HAP-1 (cell line): ENCODE data around the gene TOP1.

Source experiments
- DNase-seq, 2 experiments: peaks; one replicate each; pipeline ENCODE4 v3.0.0-alpha.2; 2016 to 2020; ENCODE audit warnings: low spot score in 2 of 2
- H3K27me3 ChIP-seq: fragments of 250-450 bp; sonication (Bioruptor Pico); 2 replicates; pipeline ENCODE4 v1.5.1; 2020; ENCODE audit warnings: low read depth, mild to moderate bottlenecking, moderate library complexity
- H3K36me3 ChIP-seq: fragments of 250-450 bp; sonication (Bioruptor Pico); replicated peaks from 2 replicates; pipeline ENCODE4 v1.5.1; 2020; ENCODE audit warnings: mild to moderate bottlenecking
- H3K4me1 ChIP-seq: fragments of 250-450 bp; sonication (Bioruptor Pico); 2 replicates; pipeline ENCODE4 v1.5.1; 2020; ENCODE audit warnings: mild to moderate bottlenecking
- H3K4me3 ChIP-seq: fragments of 250-450 bp; sonication (Bioruptor Pico); 2 replicates; pipeline ENCODE4 v1.5.1; 2020; ENCODE audit warnings: mild to moderate bottlenecking, moderate library complexity
- H3K9me3 ChIP-seq: fragments of 250-450 bp; sonication (Bioruptor Pico); 2 replicates; pipeline ENCODE4 v1.5.1; 2020; ENCODE audit warnings: mild to moderate bottlenecking, moderate library complexity
- in situ Hi-C: fragments of 300-500 bp; cut with MboI; formaldehyde crosslinking; loops from 3 replicates; pipeline ENCODE4 v1.14.3; 2020; ENCODE audit warnings: low sequenced_read_pairs, inconsistent platforms, mixed read lengths

The TOP1 gene

DNA sequence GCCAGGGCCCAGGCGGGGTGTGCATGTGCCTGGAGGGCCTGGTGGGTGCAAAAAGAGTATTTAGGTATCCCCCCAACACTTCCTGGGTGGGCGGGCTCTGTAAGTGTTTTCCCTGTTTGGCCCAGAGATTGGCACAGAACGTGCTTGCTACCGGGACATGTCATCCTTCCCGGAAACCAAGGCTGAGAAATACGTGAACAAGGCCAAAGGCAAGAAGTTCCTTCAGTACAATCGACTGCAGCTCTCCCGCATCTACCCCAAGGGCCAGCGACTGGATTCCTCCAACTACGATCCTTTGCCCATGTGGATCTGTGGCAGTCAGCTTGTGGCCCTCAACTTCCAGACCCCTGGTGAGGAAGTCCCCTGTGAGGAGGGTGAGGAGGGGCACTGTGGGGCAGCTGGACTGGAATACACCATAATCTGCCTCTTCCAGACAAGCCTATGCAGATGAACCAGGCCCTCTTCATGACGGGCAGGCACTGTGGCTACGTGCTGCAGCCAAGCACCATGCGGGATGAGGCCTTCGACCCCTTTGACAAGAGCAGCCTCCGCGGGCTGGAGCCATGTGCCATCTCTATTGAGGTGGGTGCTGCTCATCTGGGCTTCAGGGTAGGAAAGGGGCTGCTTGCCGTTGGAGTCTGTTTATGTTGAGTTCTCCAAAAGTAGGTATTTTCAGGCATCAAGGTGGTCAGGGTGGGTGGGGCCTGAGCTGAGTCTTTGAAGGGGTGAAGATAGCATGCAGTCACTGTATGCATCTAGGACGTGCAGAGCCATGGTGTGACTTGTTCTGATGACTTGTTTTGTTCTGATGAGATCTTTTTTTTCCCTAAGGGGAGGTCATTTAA, 143.9 kb downstream of the TOP1 start:
- peaks cover 85% of the 10 kb centered on the region for H3K36me3 ChIP-seq
- H3K4me1 ChIP-seq: no peaks in the 10 kb centered on the region
- no peaks in the 10 kb centered on the region for H3K27me3 ChIP-seq
- H3K9me3 ChIP-seq: no peaks in the 10 kb centered on the region
- peak in 1 of 2 experiments; percentile 9 for DNase-seq
- in situ Hi-C loops: no loop called here
- H3K4me3 ChIP-seq: no peak overlapping the region

- H3K36me3 ChIP-seq: peaks cover 84% of the 10 kb centered on the region
- peak; percentile 37 to 85 for DNase-seq
- H3K4me3 ChIP-seq: no peak overlapping the region
- in situ Hi-C loops: no loop called here
- no peaks in the 10 kb centered on the region for H3K4me1 ChIP-seq
- H3K27me3 ChIP-seq: no peaks in the 10 kb centered on the region
- H3K9me3 ChIP-seq: no peaks in the 10 kb centered on the region
Observed at GRCh38 chr20:41173161-41173721, 144.6 kb downstream of the TOP1 start.

GRCh38 chr20:41173791-41174341, 145.2 kb downstream of the TOP1 start:
- in situ Hi-C loops: no loop called here
- Histone ChIP-seq H3K4me1 (peaks cover 4% of the 10 kb centered on the region; the same call in 1 of the 2 replicates), H3K9me3 (no peaks in the 10 kb centered on the region), H3K4me3 (no peak overlapping the region), H3K27me3 (no peaks in the 10 kb centered on the region), H3K36me3 (peaks cover 82% of the 10 kb centered on the region)
- peak in 1 of 2 experiments; percentile 5 for DNase-seq
